ENCODE results near the gene SORT1. TPM values are rescaled to one million over a fixed set of nuclear protein-coding genes. Genes with fewer than 3 reads are reported as not detected.

Gene SORT1
- total RNA-seq, 4 donors from 2014 or later: 126 to 140 (median 130) TPM

- no peak for TF ChIP-seq CTCF (IDR thresholded peaks at IDR 0.05; ENCODE audit: low read depth)
These were observed 47.5 kb downstream of the SORT1 start for GRCh38 chr1:109350182-109350581.

GRCh38 chr1:109347511-109347910 is 50.2 kb downstream of the SORT1 start:
- TF ChIP-seq CTCF (IDR thresholded peaks at IDR 0.05; ENCODE audit: low read depth): no peak

GRCh38 chr1:109341944-109342930 is 55.5 kb downstream of the SORT1 start:
- no peak for TF ChIP-seq CTCF (IDR thresholded peaks at IDR 0.05; ENCODE audit: low read depth)

GRCh38 chr1:109338608-109339007 is 59.1 kb downstream of the SORT1 start:
- TF ChIP-seq CTCF (IDR thresholded peaks at IDR 0.05; ENCODE audit: low read depth): no peak

- TF ChIP-seq CTCF (IDR thresholded peaks at IDR 0.05; ENCODE audit: low read depth): no peak
These were observed 59.6 kb downstream of the SORT1 start for GRCh38 chr1:109338091-109338490.

- no peak for TF ChIP-seq CTCF (IDR thresholded peaks at IDR 0.05; ENCODE audit: low read depth)
These were observed 62.6 kb downstream of the SORT1 start for GRCh38 chr1:109335091-109335490.

- TF ChIP-seq CTCF (IDR thresholded peaks at IDR 0.05; ENCODE audit: low read depth): no peak
These were observed 66.6 kb downstream of the SORT1 start for GRCh38 chr1:109331113-109331512.

Data from subcutaneous adipose tissue (tissue), 4 donors.